Measurements from ENCODE around the gene LRRC1.

GRCh38 chr6:53825532-53826321 lies 30.9 kb downstream of the LRRC1 start:
- TF ChIP-seq CTCF (IDR thresholded peaks at IDR 0.05; ENCODE audit: borderline replicate concordance, extremely low read depth, low read length, poor library complexity, severe bottlenecking) (no peak), EZH2 (IDR thresholded peaks at IDR 0.05; ENCODE audit: borderline replicate concordance, low read depth, low read length, severe bottlenecking) (no peak)

Measured in DND-41 (cell line).